Lower leg skin (tissue), 3 donors: ENCODE results near the gene RERE.

Experiments used
- POLR2A ChIP-seq, 2 donors: fragments of 450-650 bp; IDR thresholded peaks; one replicate each; pipeline ENCODE4 v1.6.1; 2016 to 2017; ENCODE audit warnings: antibody characterized with exemption in 2 of 2, mild to moderate bottlenecking in 1 of 2, moderate library complexity in 1 of 2
- TF ChIP-seq, protein P1 (sequence below), 3 donors: fragments of 450-650 bp; IDR thresholded peaks; one replicate each; pipeline ENCODE4 v1.5.1; 2016; ENCODE audit warnings: antibody characterized with exemption in 3 of 3, mild to moderate bottlenecking in 3 of 3, moderate library complexity in 2 of 3

DNA sequence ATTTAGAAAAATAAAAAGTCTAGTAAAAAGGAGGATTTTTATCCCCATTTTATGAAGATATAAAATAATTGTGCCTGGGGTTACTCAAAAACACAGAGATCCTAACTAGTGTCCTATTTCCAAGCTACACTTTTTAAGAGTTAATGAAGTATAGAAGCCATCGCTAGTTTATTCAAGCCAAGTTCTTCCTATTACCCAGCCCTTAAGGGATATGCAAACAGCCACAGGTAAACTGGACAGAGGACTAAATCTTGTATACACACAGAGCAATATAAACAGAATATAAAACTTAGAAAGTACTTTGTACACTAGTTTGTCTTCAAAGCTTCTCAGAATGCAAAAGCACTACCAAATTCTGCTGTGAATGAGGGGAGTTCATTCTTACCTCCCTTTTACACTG is 111.1 kb downstream of the RERE start:
- TF ChIP-seq, protein P1, sequence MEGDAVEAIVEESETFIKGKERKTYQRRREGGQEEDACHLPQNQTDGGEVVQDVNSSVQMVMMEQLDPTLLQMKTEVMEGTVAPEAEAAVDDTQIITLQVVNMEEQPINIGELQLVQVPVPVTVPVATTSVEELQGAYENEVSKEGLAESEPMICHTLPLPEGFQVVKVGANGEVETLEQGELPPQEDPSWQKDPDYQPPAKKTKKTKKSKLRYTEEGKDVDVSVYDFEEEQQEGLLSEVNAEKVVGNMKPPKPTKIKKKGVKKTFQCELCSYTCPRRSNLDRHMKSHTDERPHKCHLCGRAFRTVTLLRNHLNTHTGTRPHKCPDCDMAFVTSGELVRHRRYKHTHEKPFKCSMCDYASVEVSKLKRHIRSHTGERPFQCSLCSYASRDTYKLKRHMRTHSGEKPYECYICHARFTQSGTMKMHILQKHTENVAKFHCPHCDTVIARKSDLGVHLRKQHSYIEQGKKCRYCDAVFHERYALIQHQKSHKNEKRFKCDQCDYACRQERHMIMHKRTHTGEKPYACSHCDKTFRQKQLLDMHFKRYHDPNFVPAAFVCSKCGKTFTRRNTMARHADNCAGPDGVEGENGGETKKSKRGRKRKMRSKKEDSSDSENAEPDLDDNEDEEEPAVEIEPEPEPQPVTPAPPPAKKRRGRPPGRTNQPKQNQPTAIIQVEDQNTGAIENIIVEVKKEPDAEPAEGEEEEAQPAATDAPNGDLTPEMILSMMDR (IDR thresholded peaks at IDR 0.05): no peak
- TF ChIP-seq POLR2A (IDR thresholded peaks at IDR 0.05): no peak
